UCSD-AML1 (cell line): ENCODE data around the gene IGSF11.
A peak's percentile ranks its signal among the peaks of the same experiment; 100 is the strongest.
"Not testable (repeated sequence)": the region's sequence is repeated elsewhere in the genome, so short reads cannot be mapped to it uniquely, and the experiment has no call there.

Experiments
- DNase-seq: peaks from one replicate; lab custom pipeline; 2025; ENCODE audit not compliant: unreplicated experiment; lab: John Stamatoyannopoulos, UW

Gene IGSF11

DNA sequence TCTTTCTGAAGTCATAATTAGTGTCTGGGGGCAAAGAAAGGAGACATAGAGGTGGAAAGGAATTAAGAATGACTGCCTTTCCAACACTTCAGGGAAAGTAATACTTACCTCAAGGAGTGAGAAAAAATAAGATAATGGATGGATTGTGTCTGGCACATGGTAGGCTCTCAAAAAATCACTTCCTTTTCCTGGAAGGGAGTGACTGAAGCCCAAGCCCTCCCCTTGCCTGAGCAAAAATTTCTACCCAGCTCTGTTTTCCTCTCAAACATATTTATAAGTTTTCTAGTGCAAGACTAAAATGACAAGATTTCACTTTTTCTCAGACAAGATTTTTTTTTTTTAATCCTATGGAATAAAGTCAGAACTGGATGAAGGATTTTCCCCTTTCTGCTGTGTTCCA, 145.0 kb downstream of the IGSF11 start:
- no peak for DNase-seq

DNA sequence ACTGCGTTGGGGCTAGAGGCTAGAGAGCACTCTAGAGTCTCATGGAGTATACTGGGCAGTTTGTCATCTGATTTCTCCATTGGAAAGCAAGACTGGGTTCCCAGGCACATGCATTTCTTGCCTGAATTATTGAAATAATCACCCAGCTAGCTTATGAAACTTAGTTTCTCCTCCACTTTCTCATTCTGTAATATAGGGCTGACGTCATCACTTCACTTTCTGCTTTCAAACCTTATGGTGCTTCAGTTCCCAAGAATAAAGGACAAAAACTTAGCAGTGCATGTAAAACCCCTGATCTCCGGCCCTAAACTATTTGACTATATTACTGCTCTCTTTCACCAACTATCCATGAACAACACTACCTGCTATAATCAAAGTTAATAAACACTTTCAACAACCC, 147.9 kb downstream of the IGSF11 start:
- no peak for DNase-seq

DNA sequence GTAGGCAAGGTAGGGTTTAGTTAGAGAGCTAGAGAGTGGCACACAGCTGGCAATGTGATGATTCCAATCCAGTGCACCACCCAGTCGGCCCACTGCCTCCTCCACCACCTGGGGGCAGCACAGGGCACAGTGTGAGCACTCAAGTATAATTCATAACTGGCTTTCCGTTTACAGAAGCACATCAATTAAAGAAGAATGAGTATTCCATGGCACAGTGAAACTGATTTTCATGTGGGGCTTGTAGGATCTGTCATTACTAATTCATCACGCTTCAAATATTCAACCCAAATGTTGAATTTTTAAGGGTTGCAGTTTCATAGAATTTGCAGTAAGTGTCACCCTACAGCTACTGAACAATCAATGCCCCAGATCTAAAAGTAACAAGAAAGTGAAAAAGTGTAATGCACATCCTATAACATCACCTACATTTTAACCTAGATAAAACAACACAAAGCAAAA, 149.9 kb downstream of the IGSF11 start:
- DNase-seq: peak; percentile 61

DNA sequence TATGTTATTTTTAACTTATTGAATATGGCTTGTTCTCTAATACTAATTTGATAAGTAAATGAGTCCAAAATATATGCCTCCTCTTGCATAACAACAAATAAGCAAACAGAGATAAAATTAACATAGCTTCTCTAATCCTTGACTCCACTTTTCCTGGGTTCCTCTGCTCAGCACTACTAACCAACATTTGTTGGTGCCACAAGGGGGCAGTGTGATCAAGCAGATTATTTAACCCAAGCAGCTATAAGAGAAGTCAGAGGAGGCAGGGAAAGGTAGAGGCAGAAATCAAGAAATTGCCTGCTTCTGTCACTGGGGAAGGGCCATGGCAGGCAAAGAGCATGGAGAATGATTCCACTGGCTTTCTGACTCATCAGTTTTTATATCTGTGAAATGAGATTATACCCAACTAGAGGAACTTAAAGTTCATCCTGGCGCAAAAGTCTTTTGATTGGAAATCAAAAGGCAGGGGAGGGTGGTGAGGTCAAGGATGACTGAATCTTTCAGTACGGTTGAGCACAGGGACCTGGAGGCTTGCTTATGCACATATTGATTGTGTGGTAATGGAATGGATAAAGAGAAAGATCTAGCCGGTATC, 152.2 kb downstream of the IGSF11 start:
- peak; percentile 12 for DNase-seq

DNA sequence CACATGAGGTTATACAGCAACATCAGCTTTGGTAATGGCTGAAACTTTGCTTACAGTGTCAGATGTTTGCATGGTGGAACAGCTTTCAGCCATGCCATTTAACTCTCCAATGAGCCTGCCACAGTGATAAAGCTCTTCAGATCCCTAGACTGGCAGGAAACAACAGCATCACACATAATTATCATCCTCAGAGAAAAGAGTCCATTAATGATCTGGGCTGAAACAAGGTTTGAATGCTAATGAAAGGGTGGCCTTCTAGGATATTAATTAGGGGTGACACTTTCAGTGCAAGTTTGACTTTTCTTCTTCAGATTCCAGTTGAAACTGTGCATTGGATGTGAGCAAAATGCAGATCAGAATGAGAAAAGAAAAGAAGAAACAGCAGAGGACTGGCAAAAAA, 166.6 kb downstream of the IGSF11 start:
- DNase-seq: no peak

DNA sequence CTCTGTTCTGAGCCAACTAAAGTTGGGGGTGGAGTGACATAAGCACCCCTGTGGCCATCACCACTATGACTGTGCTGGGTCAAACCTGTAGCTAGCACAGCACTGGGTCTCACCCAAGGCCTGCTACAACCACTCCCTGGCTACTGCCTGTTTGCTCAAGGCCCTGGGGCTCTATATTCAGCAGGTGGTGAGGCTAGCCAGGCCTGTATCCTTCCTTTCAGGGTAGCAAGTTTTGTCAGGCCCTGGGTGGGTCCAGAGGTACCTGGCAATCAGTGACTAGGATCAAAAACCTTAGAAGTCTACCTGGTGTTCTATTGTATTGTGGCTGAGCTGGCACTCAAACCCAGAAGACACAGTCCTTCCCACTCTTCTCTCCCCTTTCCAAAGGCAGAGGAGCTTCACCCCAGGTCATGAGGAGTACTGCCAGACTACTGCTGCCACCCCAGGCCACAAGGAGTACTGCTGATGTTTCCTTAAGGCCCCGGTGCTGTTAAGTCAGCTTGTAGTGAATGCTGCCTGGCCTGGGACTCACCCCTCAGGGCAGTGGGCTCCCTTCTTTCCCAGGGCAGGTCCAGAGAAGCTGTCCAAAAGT, 170.8 kb downstream of the IGSF11 start:
- DNase-seq: peak; percentile 11

DNA sequence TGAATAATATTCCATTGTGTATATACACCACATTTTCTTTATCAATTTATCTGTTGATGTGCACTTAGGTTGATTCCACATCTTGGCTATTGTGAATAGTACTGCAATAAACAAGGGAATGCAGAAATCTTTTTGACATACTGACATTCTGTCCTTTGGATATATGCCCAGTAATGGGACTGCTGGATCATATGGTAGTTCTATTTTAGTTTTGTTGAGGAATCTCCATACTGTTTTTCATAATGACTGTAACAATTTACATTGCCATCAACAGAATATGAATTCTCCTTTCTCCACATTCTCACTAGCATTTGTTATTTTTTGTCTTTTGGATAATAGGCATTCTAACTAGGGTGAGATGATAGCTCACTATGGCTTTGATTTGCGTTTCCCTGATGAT, 174.7 kb downstream of the IGSF11 start:
- DNase-seq: no peak

DNA sequence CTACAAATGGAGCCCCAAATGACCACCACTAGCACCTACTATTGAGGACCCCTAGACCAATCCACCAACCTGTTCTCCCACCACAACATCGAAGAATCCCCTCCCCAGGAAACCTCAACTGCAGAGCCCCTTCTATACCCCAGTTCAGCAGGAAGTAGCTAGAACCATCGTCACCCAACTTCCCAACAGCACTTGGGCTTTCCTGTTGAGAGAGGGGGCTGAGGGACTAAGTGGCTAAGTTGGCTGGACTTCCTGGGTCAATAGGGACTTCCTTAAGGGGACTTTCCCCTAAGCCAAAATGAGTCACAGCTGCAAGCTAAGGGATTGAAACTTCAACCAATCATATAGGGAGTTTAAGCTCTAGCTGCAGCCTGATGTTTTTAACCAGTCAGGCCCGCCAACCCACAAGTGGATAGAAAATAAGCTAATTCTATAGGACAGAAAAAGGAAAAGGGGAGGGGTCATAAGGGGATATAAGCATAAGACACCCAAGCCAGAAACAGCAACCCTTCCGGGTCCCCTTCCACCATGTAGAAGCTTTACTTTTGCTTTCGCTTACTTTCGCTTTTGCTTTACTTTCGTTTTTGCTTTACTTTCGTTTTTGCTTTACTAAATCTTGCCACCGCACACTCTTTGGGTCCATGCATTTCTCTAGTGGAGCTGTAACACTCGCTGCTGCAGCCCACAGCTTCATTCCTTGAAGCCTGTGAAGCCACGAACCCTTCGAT, 183.0 kb downstream of the IGSF11 start:
- DNase-seq: not testable (repeated sequence)

DNA sequence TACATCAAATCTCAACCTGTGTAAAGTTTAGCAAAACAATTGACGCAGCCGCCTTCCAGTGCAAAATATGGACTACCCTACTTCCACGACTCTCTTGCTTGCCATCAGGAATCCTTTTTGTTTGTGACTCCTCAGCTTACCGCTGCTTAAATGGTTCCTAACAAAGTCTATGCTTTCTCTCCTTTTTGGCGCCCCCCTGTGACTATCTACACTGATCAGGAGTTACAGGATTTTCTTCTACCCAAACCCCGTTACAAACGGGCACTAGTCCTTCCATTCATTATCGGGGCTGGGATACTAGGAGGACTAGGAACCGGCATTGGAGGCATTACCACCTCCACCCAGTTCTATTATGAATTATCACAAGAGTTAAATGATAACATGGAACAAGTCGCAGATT, 184.0 kb downstream of the IGSF11 start:
- DNase-seq: no peak
